Karpas-422 (cell line): ENCODE data around the gene ADAMTSL3. TPM values are rescaled to one million over a fixed set of nuclear protein-coding genes. Genes with fewer than 3 reads are reported as not detected.

Experiments used
- DNase-seq: peaks from one replicate; pipeline ENCODE4 v3.0.0-alpha.2; 2015
- H2AFZ ChIP-seq: fragments of 200-600 bp; sonication (generic); 2 replicates; pipeline ENCODE4 v1.6.1; 2014; ENCODE audit warnings: antibody characterized with exemption, low read length, mixed read lengths
- H3K27ac ChIP-seq: fragments of 200-600 bp; sonication (generic); 2 replicates; pipeline ENCODE4 v1.5.1; 2014; ENCODE audit warnings: mild to moderate bottlenecking, low read length, moderate library complexity
- H3K27me3 ChIP-seq: fragments of 200-600 bp; sonication (generic); 2 replicates; pipeline ENCODE4 v1.6.1; 2014; ENCODE audit warnings: low read length, mixed read lengths
- H3K36me3 ChIP-seq: fragments of 200-600 bp; sonication (generic); 2 replicates; pipeline ENCODE4 v1.6.1; 2014; ENCODE audit warnings: low read length, mixed read lengths; ENCODE audit not compliant: insufficient read depth
- H3K4me1 ChIP-seq: fragments of 200-600 bp; sonication (generic); 2 replicates; pipeline ENCODE4 v1.6.1; 2014; ENCODE audit warnings: mild to moderate bottlenecking, low read length, mixed read lengths
- H3K4me2 ChIP-seq: fragments of 200-600 bp; sonication (generic); 2 replicates; pipeline ENCODE4 v1.6.1; 2014; ENCODE audit warnings: low read length, low read depth, mild to moderate bottlenecking; ENCODE audit not compliant: poor library complexity, severe bottlenecking
- H3K4me3 ChIP-seq: fragments of 200-600 bp; sonication (generic); 2 replicates; pipeline ENCODE4 v1.5.1; 2014; ENCODE audit warnings: mild to moderate bottlenecking, antibody characterized with exemption, low read length, mixed read lengths
- H3K79me2 ChIP-seq: fragments of 200-600 bp; sonication (generic); 2 replicates; pipeline ENCODE4 v1.6.1; 2014; ENCODE audit warnings: mild to moderate bottlenecking, low read length, mixed read lengths
- H3K9ac ChIP-seq: fragments of 200-600 bp; sonication (generic); 2 replicates; pipeline ENCODE4 v1.6.0; 2014; ENCODE audit warnings: low read length
- H3K9me2 ChIP-seq: fragments of 200-600 bp; sonication (generic), shearing (Covaris generic); replicated peaks from 2 replicates; pipeline ENCODE4 v1.6.0; 2014; ENCODE audit warnings: mild to moderate bottlenecking, low read length, moderate library complexity; ENCODE audit not compliant: insufficient read depth
- H3K9me3 ChIP-seq: fragments of 300-700, 200-600 bp; sonication (generic); 2 replicates; pipeline ENCODE4 v1.6.1; 2014; ENCODE audit warnings: low read length, mixed read lengths
- H4K20me1 ChIP-seq: fragments of 200-600 bp; sonication (generic); 2 replicates; pipeline ENCODE4 v1.6.1; 2014; ENCODE audit warnings: mild to moderate bottlenecking, antibody characterized with exemption, low read length, low read depth; ENCODE audit not compliant: insufficient read depth
- total RNA-seq: library from RNA; depleted of rRNA; stranded (reverse); fragments of >200 nt; shearing (Covaris generic); gene quantifications from 2 replicates; pipeline ENCODE4 v1.2.3, GENCODE V29; 2014; ENCODE audit warnings: low replicate concordance

The ADAMTSL3 gene
- total RNA-seq, 1 experiment from 2014 or later: not detected

DNA sequence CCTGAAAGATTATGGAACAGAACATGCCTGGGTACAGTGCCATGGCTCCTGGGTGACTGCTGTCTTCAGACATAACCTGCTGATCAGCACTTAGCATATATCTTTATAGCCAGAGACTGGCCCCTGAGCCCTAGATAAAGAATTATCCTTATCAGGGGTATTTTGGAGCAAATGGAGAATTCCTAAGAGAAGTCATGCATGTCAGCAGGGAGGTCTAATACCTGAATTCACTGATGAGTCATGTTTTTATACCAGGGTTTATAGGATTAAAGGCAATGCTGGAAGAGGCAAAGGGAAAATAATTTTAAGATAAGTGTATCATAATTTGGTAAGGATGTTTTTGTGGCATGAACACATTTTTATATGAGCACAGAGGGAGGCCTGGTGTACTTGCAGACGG, 159.8 kb downstream of the ADAMTSL3 start:
- no peak overlapping the region for H2AFZ ChIP-seq
- H3K9me2 ChIP-seq: no peaks in the 10 kb centered on the region
- no peaks in the 10 kb centered on the region for H3K79me2 ChIP-seq
- H3K27me3 ChIP-seq: no peaks in the 10 kb centered on the region
- no peak overlapping the region for H3K4me3 ChIP-seq
- H3K36me3 ChIP-seq: no peaks in the 10 kb centered on the region
- no peaks in the 10 kb centered on the region for H3K9me3 ChIP-seq
- no peaks in the 10 kb centered on the region for H3K4me1 ChIP-seq
- DNase-seq: no peak
- H3K27ac ChIP-seq: no peak overlapping the region
- no peak overlapping the region for H3K4me2 ChIP-seq
- H4K20me1 ChIP-seq: no peaks in the 10 kb centered on the region
- no peak overlapping the region for H3K9ac ChIP-seq

DNA sequence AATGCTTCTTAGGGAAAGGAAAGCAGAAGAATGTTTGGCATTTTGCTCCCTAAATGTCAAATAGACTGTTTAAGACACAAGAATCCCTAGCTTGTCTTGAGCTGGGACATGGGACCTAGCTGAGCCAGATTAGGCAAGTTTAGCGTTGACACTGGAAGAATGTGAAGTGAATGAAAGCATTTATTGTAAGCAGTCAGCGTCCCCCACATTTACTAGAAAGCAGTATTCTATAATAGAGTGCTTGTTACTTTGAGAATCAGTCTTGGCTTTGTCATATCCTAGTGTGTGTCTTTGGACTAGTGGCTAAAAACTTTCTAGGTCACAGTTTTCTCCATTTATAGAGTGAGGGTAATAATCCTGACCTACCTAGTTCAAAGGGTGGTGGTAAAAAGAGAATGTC, 161.6 kb downstream of the ADAMTSL3 start:
- no peaks in the 10 kb centered on the region for H3K9me2 ChIP-seq
- H4K20me1 ChIP-seq: no peaks in the 10 kb centered on the region
- no peaks in the 10 kb centered on the region for H3K9me3 ChIP-seq
- no peak overlapping the region for H3K4me3 ChIP-seq
- H3K27me3 ChIP-seq: no peaks in the 10 kb centered on the region
- no peak overlapping the region for H3K4me2 ChIP-seq
- H3K79me2 ChIP-seq: no peaks in the 10 kb centered on the region
- H3K27ac ChIP-seq: no peak overlapping the region
- H3K36me3 ChIP-seq: no peaks in the 10 kb centered on the region
- no peak for DNase-seq
- H3K9ac ChIP-seq: no peak overlapping the region
- H2AFZ ChIP-seq: no peak overlapping the region
- no peaks in the 10 kb centered on the region for H3K4me1 ChIP-seq

DNA sequence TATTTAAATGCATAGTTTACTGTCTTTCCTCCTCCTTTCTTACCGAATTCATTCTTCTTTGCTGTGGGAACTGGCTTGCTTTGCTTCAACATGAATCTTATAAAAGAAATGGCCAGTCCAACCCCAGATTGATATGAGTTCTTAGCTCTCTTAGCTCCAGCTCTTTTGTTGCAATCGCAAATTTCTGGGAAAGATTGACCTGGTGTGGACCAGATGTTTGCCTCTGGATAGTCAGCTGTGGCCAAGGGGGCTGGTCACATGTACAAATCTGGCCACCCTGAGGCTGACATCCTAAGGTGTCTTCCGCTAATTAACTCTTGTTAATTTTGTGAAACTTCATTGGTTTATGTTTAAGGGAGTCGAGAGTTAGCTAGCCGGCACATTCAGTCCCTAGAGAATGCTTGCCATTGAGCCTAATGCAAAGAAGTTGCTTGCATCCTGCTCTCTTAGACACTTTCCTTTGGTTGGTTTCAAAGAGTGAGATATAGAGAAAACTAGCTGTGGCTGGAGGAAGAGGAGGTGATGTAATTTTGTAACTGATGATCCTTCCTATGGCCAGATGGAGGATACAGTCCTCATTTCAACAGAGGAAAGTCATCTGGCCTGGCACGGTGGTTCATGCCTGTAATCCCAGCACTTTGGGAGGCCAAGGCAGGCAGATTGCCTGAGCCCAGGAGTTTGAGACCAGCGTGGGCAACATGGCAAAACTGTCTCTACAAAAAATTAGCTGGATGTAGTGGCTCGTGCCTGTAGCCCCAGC, 162.4 kb downstream of the ADAMTSL3 start:
- no peak overlapping the region for H2AFZ ChIP-seq
- H3K36me3 ChIP-seq: no peaks in the 10 kb centered on the region
- no peaks in the 10 kb centered on the region for H3K4me1 ChIP-seq
- no peak for DNase-seq
- no peak overlapping the region for H3K9ac ChIP-seq
- H3K4me2 ChIP-seq: no peak overlapping the region
- no peaks in the 10 kb centered on the region for H3K27me3 ChIP-seq
- H3K79me2 ChIP-seq: no peaks in the 10 kb centered on the region
- no peaks in the 10 kb centered on the region for H4K20me1 ChIP-seq
- H3K4me3 ChIP-seq: no peak overlapping the region
- H3K9me2 ChIP-seq: no peaks in the 10 kb centered on the region
- no peak overlapping the region for H3K27ac ChIP-seq
- no peaks in the 10 kb centered on the region for H3K9me3 ChIP-seq

DNA sequence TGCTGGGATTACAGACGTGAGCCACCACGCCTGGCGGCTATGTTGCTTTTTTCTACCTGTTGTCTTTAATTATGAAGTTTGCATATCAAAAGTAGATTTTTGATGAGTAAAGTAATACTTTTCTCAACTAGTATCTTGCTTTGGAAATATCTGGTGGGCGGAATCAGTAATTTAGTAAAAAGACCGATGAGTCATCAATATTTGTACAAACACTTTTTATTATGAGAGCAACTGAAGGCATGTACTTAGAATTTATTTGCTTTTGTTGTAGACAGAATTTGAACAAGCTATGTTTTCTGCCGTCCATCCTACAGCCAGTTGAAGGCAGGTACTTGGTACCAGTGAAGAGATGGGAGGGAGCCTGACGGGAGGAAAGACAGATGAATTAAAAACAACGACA, 164.7 kb downstream of the ADAMTSL3 start:
- H3K27me3 ChIP-seq: no peaks in the 10 kb centered on the region
- H3K9me3 ChIP-seq: no peaks in the 10 kb centered on the region
- H2AFZ ChIP-seq: no peak overlapping the region
- H3K79me2 ChIP-seq: no peaks in the 10 kb centered on the region
- no peak overlapping the region for H3K27ac ChIP-seq
- H3K4me3 ChIP-seq: no peak overlapping the region
- DNase-seq: no peak
- no peaks in the 10 kb centered on the region for H3K4me1 ChIP-seq
- H3K36me3 ChIP-seq: no peaks in the 10 kb centered on the region
- no peaks in the 10 kb centered on the region for H3K9me2 ChIP-seq
- no peak overlapping the region for H3K9ac ChIP-seq
- H3K4me2 ChIP-seq: no peak overlapping the region
- H4K20me1 ChIP-seq: no peaks in the 10 kb centered on the region

DNA sequence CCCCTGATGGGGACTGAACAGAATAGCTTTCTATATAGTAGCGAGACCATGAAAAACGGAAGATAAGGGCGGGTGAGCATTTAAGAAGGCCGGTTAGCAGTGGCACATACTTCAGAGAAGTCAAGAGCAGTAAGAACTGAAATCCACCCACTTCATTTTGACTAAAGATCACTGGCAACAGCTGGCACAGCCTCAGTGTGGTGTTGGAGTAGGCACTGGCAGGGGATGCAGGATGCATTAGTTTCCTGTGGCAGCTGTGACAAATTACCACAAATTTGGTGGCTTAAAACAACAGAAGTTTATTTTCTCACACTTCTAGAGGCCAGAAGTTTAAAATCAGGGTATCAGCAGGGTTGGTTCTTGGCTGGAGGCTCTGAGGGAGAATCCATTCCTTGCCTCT, 176.5 kb downstream of the ADAMTSL3 start:
- no peaks in the 10 kb centered on the region for H3K4me1 ChIP-seq
- no peaks in the 10 kb centered on the region for H3K36me3 ChIP-seq
- no peak overlapping the region for H3K4me3 ChIP-seq
- H2AFZ ChIP-seq: no peak overlapping the region
- H3K79me2 ChIP-seq: no peaks in the 10 kb centered on the region
- H3K4me2 ChIP-seq: no peak overlapping the region
- no peak overlapping the region for H3K9ac ChIP-seq
- H3K9me3 ChIP-seq: no peaks in the 10 kb centered on the region
- no peaks in the 10 kb centered on the region for H3K9me2 ChIP-seq
- H3K27ac ChIP-seq: no peak overlapping the region
- no peaks in the 10 kb centered on the region for H4K20me1 ChIP-seq
- no peak for DNase-seq
- H3K27me3 ChIP-seq: no peaks in the 10 kb centered on the region

DNA sequence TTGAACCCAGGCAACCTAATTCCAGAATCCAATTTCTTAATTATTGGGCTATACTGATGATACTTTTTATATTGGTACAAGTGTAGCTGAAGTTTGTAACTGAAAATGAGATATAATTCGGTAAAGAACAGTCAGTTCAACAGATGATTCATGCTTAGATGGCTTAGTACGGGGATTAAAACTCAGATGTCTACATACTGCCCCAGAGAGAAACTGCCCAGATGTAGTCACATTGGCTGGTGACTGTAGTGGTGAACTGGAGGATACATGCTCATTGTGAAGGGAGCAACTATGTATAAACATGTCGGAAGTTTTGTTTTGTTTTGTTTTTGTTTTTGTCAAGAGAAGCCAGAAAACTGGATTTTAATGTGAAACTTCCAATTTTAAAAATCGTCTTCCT, 179.6 kb downstream of the ADAMTSL3 start:
- H3K4me3 ChIP-seq: no peak overlapping the region
- H3K27me3 ChIP-seq: no peaks in the 10 kb centered on the region
- H3K9me3 ChIP-seq: no peaks in the 10 kb centered on the region
- no peak overlapping the region for H3K9ac ChIP-seq
- H3K4me1 ChIP-seq: no peaks in the 10 kb centered on the region
- H2AFZ ChIP-seq: no peak overlapping the region
- no peaks in the 10 kb centered on the region for H3K79me2 ChIP-seq
- H3K27ac ChIP-seq: no peak overlapping the region
- H4K20me1 ChIP-seq: no peaks in the 10 kb centered on the region
- no peak overlapping the region for H3K4me2 ChIP-seq
- no peaks in the 10 kb centered on the region for H3K36me3 ChIP-seq
- DNase-seq: no peak
- no peaks in the 10 kb centered on the region for H3K9me2 ChIP-seq

DNA sequence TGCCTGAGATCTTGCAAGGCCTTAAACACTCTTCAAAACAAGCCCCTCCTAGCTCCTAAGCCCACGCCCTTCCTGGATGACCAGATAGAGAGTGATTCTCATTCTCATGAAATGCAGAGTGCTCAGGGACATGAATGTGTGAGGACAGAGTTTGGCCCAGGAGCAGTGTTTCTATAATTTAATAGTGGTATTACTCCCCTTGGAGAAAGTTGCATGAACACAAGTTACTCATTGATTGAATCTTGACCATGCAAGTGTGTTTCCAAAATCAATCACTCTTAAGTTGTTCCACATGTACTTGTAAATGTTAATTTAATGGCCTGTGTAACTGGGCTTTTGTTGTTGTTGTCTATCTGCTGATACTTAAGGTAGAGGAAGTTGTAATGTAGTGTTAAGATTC, 181.6 kb downstream of the ADAMTSL3 start:
- no peaks in the 10 kb centered on the region for H3K9me2 ChIP-seq
- no peak overlapping the region for H3K4me2 ChIP-seq

DNA sequence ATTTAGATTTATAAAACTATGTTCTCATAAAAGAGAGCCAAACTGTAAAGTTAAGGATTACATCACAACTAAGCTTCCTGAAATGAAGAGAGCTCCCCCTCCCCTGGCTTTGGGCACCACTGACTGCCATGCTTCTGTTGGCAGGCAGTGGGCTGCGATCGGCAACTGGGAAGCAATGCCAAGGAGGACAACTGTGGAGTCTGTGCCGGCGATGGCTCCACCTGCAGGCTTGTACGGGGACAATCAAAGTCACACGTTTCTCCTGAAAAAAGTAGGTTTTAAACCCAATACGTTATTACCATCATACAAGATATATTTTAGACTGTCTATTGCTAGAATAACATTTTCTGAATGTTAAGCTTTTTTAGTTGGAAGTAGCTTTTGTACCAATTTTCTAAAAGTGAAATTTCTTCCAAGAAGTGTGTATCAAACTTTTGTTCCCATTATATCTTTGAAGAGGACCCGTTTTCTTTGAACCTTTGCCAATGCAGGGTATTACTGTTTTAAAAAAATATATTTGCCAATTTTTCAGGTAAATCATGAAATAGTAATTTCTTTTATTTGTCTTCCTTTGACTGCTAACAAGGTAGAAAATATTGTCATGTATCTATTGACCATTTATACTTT, 184.1 kb downstream of the ADAMTSL3 start:
- no peak for DNase-seq
- Histone ChIP-seq H3K36me3 (no peaks in the 10 kb centered on the region), H3K27me3 (peaks cover 2% of the 10 kb centered on the region; the same call in 1 of the 2 replicates), H3K4me3 (no peak overlapping the region), H2AFZ (no peak overlapping the region), H4K20me1 (no peaks in the 10 kb centered on the region), H3K4me1 (no peaks in the 10 kb centered on the region), H3K9me3 (no peaks in the 10 kb centered on the region), H3K4me2 (no peak overlapping the region), H3K79me2 (no peaks in the 10 kb centered on the region), H3K27ac (no peak overlapping the region), H3K9me2 (no peaks in the 10 kb centered on the region), H3K9ac (no peak overlapping the region)

More for the DNA sequence above, 181.6 kb downstream of the ADAMTSL3 start:
- no peak overlapping the region for H3K9ac ChIP-seq
- no peak overlapping the region for H3K4me3 ChIP-seq
- H3K27me3 ChIP-seq: peaks cover 2% of the 10 kb centered on the region; the same call in 1 of the 2 replicates
- DNase-seq: no peak
- H3K36me3 ChIP-seq: no peaks in the 10 kb centered on the region
- no peaks in the 10 kb centered on the region for H3K4me1 ChIP-seq
- no peaks in the 10 kb centered on the region for H3K79me2 ChIP-seq
- no peak overlapping the region for H2AFZ ChIP-seq
- H3K27ac ChIP-seq: no peak overlapping the region
- H3K9me3 ChIP-seq: no peaks in the 10 kb centered on the region
- no peaks in the 10 kb centered on the region for H4K20me1 ChIP-seq
